ENCODE measurements around the gene ZBTB1. TPM values are rescaled to one million over a fixed set of nuclear protein-coding genes. Genes with fewer than 3 reads are reported as not detected.

Gene ZBTB1
- polyA plus RNA-seq, 1 donor from 2014 or later: 24.8 TPM

DNA sequence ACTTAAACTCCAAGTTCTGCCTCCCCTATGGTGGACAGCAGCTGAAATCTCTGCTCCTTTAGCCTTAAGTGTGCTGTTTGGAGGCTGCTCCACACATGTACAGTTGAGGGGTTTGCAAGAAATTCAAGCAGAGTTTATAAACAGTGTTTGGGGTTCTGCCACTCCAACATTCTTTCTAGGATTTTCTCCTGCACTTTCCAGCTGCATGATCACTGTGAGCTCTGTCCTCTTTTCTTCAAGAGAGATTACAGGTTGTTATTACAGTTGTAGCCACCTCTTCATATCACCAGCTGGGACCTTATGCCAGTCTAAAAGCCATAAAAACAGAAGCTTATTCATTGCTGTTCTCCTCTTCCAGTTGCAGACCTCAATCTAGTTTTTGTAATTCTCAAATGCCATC lies 9.3 kb upstream of the ZBTB1 start:
- no peak for TF ChIP-seq POLR2AphosphoS5 (IDR thresholded peaks at IDR 0.05)
- TF ChIP-seq TAF1 (IDR thresholded peaks at IDR 0.05; ENCODE audit: low read depth): no peak
- TF ChIP-seq RAD21 (conservative IDR thresholded peaks at IDR 0.05): no peak
- no peak for TF ChIP-seq CTCF (IDR thresholded peaks at IDR 0.05; ENCODE audit: poor library complexity, severe bottlenecking)
- no peak for TF ChIP-seq MXI1 (conservative IDR thresholded peaks at IDR 0.05; ENCODE audit: poor library complexity, severe bottlenecking)
- no peak for TF ChIP-seq SMC3 (conservative IDR thresholded peaks at IDR 0.05; ENCODE audit: poor library complexity)
- TF ChIP-seq EP300 (conservative IDR thresholded peaks at IDR 0.05; ENCODE audit: poor library complexity, severe bottlenecking): no peak
- no peak for TF ChIP-seq REST (IDR thresholded peaks at IDR 0.05; ENCODE audit: borderline replicate concordance)
- TF ChIP-seq EZH2 (IDR thresholded peaks at IDR 0.05; ENCODE audit: borderline replicate concordance, insufficient read depth, low read length, poor library complexity, severe bottlenecking): no peak
- peaks cover 8% of the 10 kb centered on the region for H3K79me2 ChIP-seq (replicated peaks; ENCODE audit: insufficient read depth, low read length)

GRCh38 chr14:64496764-64497163 lies 7.8 kb upstream of the ZBTB1 start:
- H3K9me2 ChIP-seq (ENCODE audit: insufficient read depth, low read length): no peaks in the 10 kb centered on the region
- H3K9ac ChIP-seq (ENCODE audit: low read length): no peak overlapping the region
- H3F3A ChIP-seq (ENCODE audit: insufficient read depth, low read length, poor library complexity, severe bottlenecking): no peaks in the 10 kb centered on the region
- peaks cover 18% of the 10 kb centered on the region for H3K79me2 ChIP-seq (replicated peaks; ENCODE audit: insufficient read depth, low read length)
- no peak for TF ChIP-seq TAF1 (IDR thresholded peaks at IDR 0.05; ENCODE audit: low read depth)
- no peak for TF ChIP-seq EZH2 (IDR thresholded peaks at IDR 0.05; ENCODE audit: borderline replicate concordance, insufficient read depth, low read length, poor library complexity, severe bottlenecking)
- no peak for TF ChIP-seq SMC3 (conservative IDR thresholded peaks at IDR 0.05; ENCODE audit: poor library complexity)
- TF ChIP-seq EP300 (conservative IDR thresholded peaks at IDR 0.05; ENCODE audit: poor library complexity, severe bottlenecking): no peak
- no peak for TF ChIP-seq REST (IDR thresholded peaks at IDR 0.05; ENCODE audit: borderline replicate concordance)
- no peak for TF ChIP-seq RAD21 (conservative IDR thresholded peaks at IDR 0.05)
- TF ChIP-seq MXI1 (conservative IDR thresholded peaks at IDR 0.05; ENCODE audit: poor library complexity, severe bottlenecking): no peak
- TF ChIP-seq POLR2AphosphoS5 (IDR thresholded peaks at IDR 0.05): no peak
- TF ChIP-seq CTCF (IDR thresholded peaks at IDR 0.05; ENCODE audit: poor library complexity, severe bottlenecking): no peak
- H3K9me3 ChIP-seq (ENCODE audit: low read length): no peaks in the 10 kb centered on the region
- no peaks in the 10 kb centered on the region for H3K36me3 ChIP-seq (ENCODE audit: insufficient read depth, low read length)
- no peak overlapping the region for H3K4me2 ChIP-seq (ENCODE audit: low read length)
- H3K27me3 ChIP-seq (ENCODE audit: insufficient read depth, low read depth, low read length): no peaks in the 10 kb centered on the region
- H3K4me3 ChIP-seq (ENCODE audit: low read length): no peak overlapping the region
- no peak overlapping the region for H3K27ac ChIP-seq (ENCODE audit: low read length)
- no peak overlapping the region for H2AFZ ChIP-seq (ENCODE audit: low read depth, low read length)
- no peaks in the 10 kb centered on the region for H4K20me1 ChIP-seq (ENCODE audit: insufficient read depth)

More for the DNA sequence above, 9.3 kb upstream of the ZBTB1 start:
- Histone ChIP-seq H3K4me2 (ENCODE audit: low read length) (no peak overlapping the region), H4K20me1 (ENCODE audit: insufficient read depth) (no peaks in the 10 kb centered on the region), H3K36me3 (ENCODE audit: insufficient read depth, low read length) (no peaks in the 10 kb centered on the region), H3K9me2 (ENCODE audit: insufficient read depth, low read length) (no peaks in the 10 kb centered on the region), H3F3A (ENCODE audit: insufficient read depth, low read length, poor library complexity, severe bottlenecking) (no peaks in the 10 kb centered on the region), H3K27me3 (ENCODE audit: insufficient read depth, low read depth, low read length) (no peaks in the 10 kb centered on the region), H2AFZ (ENCODE audit: low read depth, low read length) (no peak overlapping the region), H3K9ac (ENCODE audit: low read length) (no peak overlapping the region), H3K27ac (ENCODE audit: low read length) (no peak overlapping the region), H3K4me3 (ENCODE audit: low read length) (no peak overlapping the region), H3K9me3 (ENCODE audit: low read length) (no peaks in the 10 kb centered on the region)
